ENCODE measurements around the gene CASP7.

GRCh38 chr10:113639966-113640365, 39.7 kb upstream of the CASP7 start:
- TF ChIP-seq BHLHE40 (IDR thresholded peaks at IDR 0.05; ENCODE audit: borderline replicate concordance) (no peak), ELF4 (IDR thresholded peaks at IDR 0.05) (no peak), SUZ12 (IDR thresholded peaks at IDR 0.05) (no peak), HDGF (IDR thresholded peaks at IDR 0.05; ENCODE audit: borderline replicate concordance) (no peak)
